Measurements from ENCODE around the gene FAU. TPM values are rescaled to one million over a fixed set of nuclear protein-coding genes. Genes with fewer than 3 reads are reported as not detected.
A peak's percentile ranks its signal among the peaks of the same experiment; 100 is the strongest.
"Not testable (repeated sequence)": the region's sequence is repeated elsewhere in the genome, so short reads cannot be mapped to it uniquely, and the experiment has no call there.

FAU gene
- total RNA-seq, 1 experiment from 2014 or later: 1,073 TPM

GRCh38 chr11:65118891-65119669 is 2.9 kb downstream of the FAU start:
- H3K4me2 ChIP-seq (ENCODE audit: low read length); DNase-seq (ENCODE audit: low read depth, low spot score); H3K9me2 ChIP-seq (ENCODE audit: insufficient read depth); CTCF ChIA-PET; ATAC-seq; H3K4me3 ChIP-seq (replicated peaks in 1 of 2; ENCODE audit: low read depth in 1 of 2, low read length in 2 of 2); RAD21 ChIA-PET (ENCODE audit: low non-redundant PET in 1 of 2, low total read pairs in 2 of 2, uncharacterized antibody in 2 of 2, unreplicated experiment in 2 of 2); H4K20me1 ChIP-seq (ENCODE audit: insufficient read depth); BruUV-seq (replicated peaks); H3K9ac ChIP-seq (ENCODE audit: low read length); H3K27me3 ChIP-seq (ENCODE audit: insufficient read depth, low read length); H2AFZ ChIP-seq (ENCODE audit: low read depth, low read length, poor library complexity, severe bottlenecking); H3K9me3 ChIP-seq (ENCODE audit: control insufficient read depth in 1 of 2, insufficient read depth in 1 of 2, low read depth in 1 of 2, low read length in 2 of 2): not testable (repeated sequence)
- H3K27ac ChIP-seq (ENCODE audit: low read depth, low read length): 0 out of 2 replicates have a peak overlapping the region, but pooled peaks have one; percentile 20
- H3K79me2 ChIP-seq (ENCODE audit: insufficient read depth, low read length): peaks cover 69% of the 10 kb centered on the region
- TF ChIP-seq POLR2AphosphoS5 (IDR thresholded peaks at IDR 0.05; ENCODE audit: low read depth, low read length): peak; percentile 37; the same call in 1 of the 2 replicates
- intact Hi-C loops (cut with micrococcal nuclease): loop anchor here (5.0 to 10.0 kb wide), 3 partner anchors 107 to 332 kb away; partner anchors contain the start of genes ARL2 and ATG2A
- H3K36me3 ChIP-seq (ENCODE audit: control insufficient read depth in 1 of 2, insufficient read depth in 2 of 2, low read length in 2 of 2): peaks cover 10 to 45% of the 10 kb centered on the region in 2 experiments
- POLR2A ChIA-PET: interaction anchor here (1.7 kb wide), 1 partner anchor 16 kb away, joined by 5 read pairs; no protein-coding TSS in a partner anchor
- H3K4me1 ChIP-seq (ENCODE audit: control insufficient read depth in 1 of 2, insufficient read depth in 2 of 2, low read length in 2 of 2): peaks cover 16 to 37% of the 10 kb centered on the region in 2 experiments; a peak in 3 of 4 replicates

DNA sequence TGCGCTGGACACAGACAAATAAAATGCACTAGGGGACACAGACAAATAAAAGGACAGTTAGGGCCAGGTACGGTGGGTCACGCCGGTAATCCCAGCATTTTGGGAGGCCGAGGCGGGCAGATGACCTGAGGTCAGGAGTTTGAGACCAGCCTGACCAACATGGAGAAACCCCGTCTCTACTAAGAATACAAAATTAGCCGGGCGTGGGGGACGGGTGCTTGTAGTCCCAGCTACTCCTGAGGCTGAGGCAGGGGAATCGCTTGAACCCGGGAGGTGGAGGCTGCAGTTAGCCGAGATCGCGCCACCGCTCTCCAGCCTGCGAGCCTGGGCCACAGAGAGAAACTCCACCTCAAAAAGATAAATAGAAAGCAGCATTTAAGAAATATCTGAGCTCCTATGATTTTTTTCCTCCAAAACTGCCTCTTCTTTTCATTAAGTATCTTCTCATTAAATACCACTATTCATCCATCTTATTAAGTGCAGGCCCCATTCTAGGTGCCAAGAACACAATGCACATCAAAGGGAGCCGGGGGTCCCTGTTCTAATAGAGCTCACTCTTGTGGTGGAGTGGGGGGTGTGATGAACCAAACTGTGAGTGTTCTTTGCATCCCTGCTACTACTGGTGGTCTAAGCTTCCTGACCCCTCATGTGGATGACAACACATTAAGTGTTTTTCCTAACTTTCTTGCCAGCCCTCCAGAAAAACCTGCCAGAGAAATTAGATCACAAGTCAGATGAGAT is 3.7 kb downstream of the FAU start:
- no peak overlapping the region for H3K9ac ChIP-seq (ENCODE audit: low read length)
- ChIA-PET POLR2A (interaction anchor here (1.0 to 1.7 kb wide), 3 partner anchors 17 to 112 kb away, joined by 3 to 5 read pairs (median 3); partner anchors contain the start of gene SPDYC), CTCF (interaction anchor here (1.0 to 1.4 kb wide), 3 partner anchors 16 to 274 kb away, joined by 4 to 6 read pairs (median 4); partner anchors contain the start of genes CDC42BPG and SYVN1), RAD21 (ENCODE audit: low non-redundant PET in 1 of 2, low total read pairs in 2 of 2, uncharacterized antibody in 2 of 2, unreplicated experiment in 2 of 2) (interaction anchor here in 1 of 2 experiments (0.7 kb wide), 1 partner anchor 204 kb away, joined by 3 read pairs; no protein-coding TSS in a partner anchor)
- H3K79me2 ChIP-seq (ENCODE audit: insufficient read depth, low read length): peaks cover 60% of the 10 kb centered on the region
- ATAC-seq (no peak), DNase-seq (ENCODE audit: low read depth, low spot score) (no peak)
- H3K9me3 ChIP-seq (ENCODE audit: control insufficient read depth in 1 of 2, insufficient read depth in 1 of 2, low read depth in 1 of 2, low read length in 2 of 2): no peaks in the 10 kb centered on the region
- peak overlapping the region; percentile 20; the same call in 1 of the 2 replicates for H3K27ac ChIP-seq (ENCODE audit: low read depth, low read length)
- BruUV-seq (replicated peaks): no TSS peak
- H2AFZ ChIP-seq (ENCODE audit: low read depth, low read length, poor library complexity, severe bottlenecking): no peak overlapping the region
- H3K4me2 ChIP-seq (ENCODE audit: low read length): peak overlapping the region; percentile 25; the same call in 1 of the 2 replicates
- intact Hi-C loops (cut with micrococcal nuclease): loop anchor here (5.0 to 10.0 kb wide), 3 partner anchors 106 to 331 kb away; partner anchors contain the start of genes ARL2 and ATG2A
- peaks cover 17 to 41% of the 10 kb centered on the region in 2 experiments; a peak in 3 of 4 replicates for H3K4me1 ChIP-seq (ENCODE audit: control insufficient read depth in 1 of 2, insufficient read depth in 2 of 2, low read length in 2 of 2)
- H3K36me3 ChIP-seq (ENCODE audit: control insufficient read depth in 1 of 2, insufficient read depth in 2 of 2, low read length in 2 of 2): peaks cover 10 to 43% of the 10 kb centered on the region in 2 experiments
- no peaks in the 10 kb centered on the region for H3K27me3 ChIP-seq (ENCODE audit: insufficient read depth, low read length)
- 0 out of 4 replicates have a peak overlapping the region, but pooled peaks of 1 of the 2 experiments have one; percentile 16 for H3K4me3 ChIP-seq (replicated peaks in 1 of 2; ENCODE audit: low read depth in 1 of 2, low read length in 2 of 2)
- H4K20me1 ChIP-seq (ENCODE audit: insufficient read depth): no peaks in the 10 kb centered on the region; the same call in 1 of the 2 replicates
- H3K9me2 ChIP-seq (ENCODE audit: insufficient read depth): no peaks in the 10 kb centered on the region
- TF ChIP-seq CEBPB (IDR thresholded peaks at IDR 0.05; ENCODE audit: low read depth) (no peak), EZH2phosphoT487 (IDR thresholded peaks at IDR 0.05; ENCODE audit: borderline replicate concordance) (no peak), EGR1 (IDR thresholded peaks at IDR 0.05; ENCODE audit: low read depth) (no peak), YY1 (IDR thresholded peaks at IDR 0.05; ENCODE audit: extremely low read depth, insufficient replicate concordance, low read depth, low read length) (no peak), EZH2 (IDR thresholded peaks at IDR 0.05) (no peak), ZFX (IDR thresholded peaks at IDR 0.05) (no peak), POLR2AphosphoS5 (IDR thresholded peaks at IDR 0.05; ENCODE audit: low read depth, low read length) (no peak), JUND (IDR thresholded peaks at IDR 0.05) (no peak), ATF3 (IDR thresholded peaks at IDR 0.05) (no peak), FOSL1 (IDR thresholded peaks at IDR 0.05; ENCODE audit: low read depth) (no peak), SIN3A (IDR thresholded peaks at IDR 0.05; ENCODE audit: low read depth) (no peak), SP1 (IDR thresholded peaks at IDR 0.05; ENCODE audit: low read depth) (no peak), SRF (IDR thresholded peaks at IDR 0.05; ENCODE audit: low read depth) (no peak), CBX3 (IDR thresholded peaks at IDR 0.05; ENCODE audit: low read depth) (no peak), MAX (IDR thresholded peaks at IDR 0.05) (no peak)
- TF ChIP-seq, protein P1, sequence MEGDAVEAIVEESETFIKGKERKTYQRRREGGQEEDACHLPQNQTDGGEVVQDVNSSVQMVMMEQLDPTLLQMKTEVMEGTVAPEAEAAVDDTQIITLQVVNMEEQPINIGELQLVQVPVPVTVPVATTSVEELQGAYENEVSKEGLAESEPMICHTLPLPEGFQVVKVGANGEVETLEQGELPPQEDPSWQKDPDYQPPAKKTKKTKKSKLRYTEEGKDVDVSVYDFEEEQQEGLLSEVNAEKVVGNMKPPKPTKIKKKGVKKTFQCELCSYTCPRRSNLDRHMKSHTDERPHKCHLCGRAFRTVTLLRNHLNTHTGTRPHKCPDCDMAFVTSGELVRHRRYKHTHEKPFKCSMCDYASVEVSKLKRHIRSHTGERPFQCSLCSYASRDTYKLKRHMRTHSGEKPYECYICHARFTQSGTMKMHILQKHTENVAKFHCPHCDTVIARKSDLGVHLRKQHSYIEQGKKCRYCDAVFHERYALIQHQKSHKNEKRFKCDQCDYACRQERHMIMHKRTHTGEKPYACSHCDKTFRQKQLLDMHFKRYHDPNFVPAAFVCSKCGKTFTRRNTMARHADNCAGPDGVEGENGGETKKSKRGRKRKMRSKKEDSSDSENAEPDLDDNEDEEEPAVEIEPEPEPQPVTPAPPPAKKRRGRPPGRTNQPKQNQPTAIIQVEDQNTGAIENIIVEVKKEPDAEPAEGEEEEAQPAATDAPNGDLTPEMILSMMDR (IDR thresholded peaks at IDR 0.05 in 2 of 3, conservative IDR thresholded peaks at IDR 0.05 in 1 of 3; ENCODE audit: borderline replicate concordance in 1 of 3, insufficient read depth in 1 of 3, low read depth in 2 of 3, low read length in 2 of 3): no peak

Measured in HCT116 (cell line).